Measurements from ENCODE around the gene ABCA2. TPM values are rescaled to one million over a fixed set of nuclear protein-coding genes. Genes with fewer than 3 reads are reported as not detected.

The ABCA2 gene
- total RNA-seq, 4 donors from 2014 or later, result 14.1 to 20.0 (median 16.7) TPM

GRCh38 chr9:137021979-137022661, 5.9 kb downstream of the ABCA2 start:
- intact Hi-C loops (cut with DNase I; ENCODE audit: low total_unique reads) (no loop called here), in situ Hi-C loops (cut with MboI; ENCODE audit: low sequenced_read_pairs in 4 of 4) (no loop called here)
- Histone ChIP-seq H3K4me1 (peaks cover 6 to 8% of the 10 kb centered on the region in 2 donors), H3K9me3 (no peaks in the 10 kb centered on the region), H3K27ac (no peak overlapping the region), H3K36me3 (peaks cover 0 to 12% of the 10 kb centered on the region in 2 donors), H3K4me3 (no peak overlapping the region), H3K27me3 (no peaks in the 10 kb centered on the region)
- no peak for TF ChIP-seq CTCF (IDR thresholded peaks at IDR 0.05 in 4 of 5, conservative IDR thresholded peaks at IDR 0.05 in 1 of 5)
- no peak for TF ChIP-seq POLR2A (IDR thresholded peaks at IDR 0.05)
- DNase-seq, result peak in 1 of 2 donors; percentile 39
- ATAC-seq, result peak in 1 of 2 donors; percentile 24

- Histone ChIP-seq H3K4me1 (peaks cover under 1 to 3% of the 10 kb centered on the region in 2 donors), H3K36me3 (peaks cover 0 to 18% of the 10 kb centered on the region in 2 donors), H3K27ac (no peak overlapping the region), H3K4me3 (no peak overlapping the region), H3K9me3 (no peaks in the 10 kb centered on the region), H3K27me3 (no peaks in the 10 kb centered on the region)
- TF ChIP-seq CTCF (IDR thresholded peaks at IDR 0.05 in 4 of 5, conservative IDR thresholded peaks at IDR 0.05 in 1 of 5), result no peak
- intact Hi-C loops (cut with DNase I; ENCODE audit: low total_unique reads), result no loop called here
- in situ Hi-C loops (cut with MboI; ENCODE audit: low sequenced_read_pairs in 4 of 4), result no loop called here
- DNase-seq (no peak), ATAC-seq (no peak)
Measured at GRCh38 chr9:137021568-137021978, 6.5 kb downstream of the ABCA2 start.

GRCh38 chr9:137020771-137021567, 7.1 kb downstream of the ABCA2 start:
- Histone ChIP-seq H3K27me3 (no peaks in the 10 kb centered on the region), H3K4me1 (no peaks in the 10 kb centered on the region), H3K27ac (no peak overlapping the region), H3K9me3 (no peaks in the 10 kb centered on the region), H3K36me3 (peaks cover 0 to 22% of the 10 kb centered on the region in 2 donors), H3K4me3 (no peak overlapping the region)
- in situ Hi-C loops (cut with MboI; ENCODE audit: low sequenced_read_pairs in 4 of 4), result no loop called here
- intact Hi-C loops (cut with DNase I; ENCODE audit: low total_unique reads), result no loop called here
- DNase-seq (no peak), ATAC-seq (no peak)
- TF ChIP-seq CTCF (IDR thresholded peaks at IDR 0.05 in 4 of 5, conservative IDR thresholded peaks at IDR 0.05 in 1 of 5) (no peak), POLR2A (IDR thresholded peaks at IDR 0.05) (no peak)

- in situ Hi-C loops (cut with MboI; ENCODE audit: low sequenced_read_pairs in 4 of 4) (no loop called here), intact Hi-C loops (cut with DNase I; ENCODE audit: low total_unique reads) (no loop called here)
- H3K9me3 ChIP-seq, result no peaks in the 10 kb centered on the region
Measured at GRCh38 chr9:137019891-137020683, 8.0 kb downstream of the ABCA2 start.

More at GRCh38 chr9:137019891-137020683, 8.0 kb downstream of the ABCA2 start:
- Histone ChIP-seq H3K27ac (no peak overlapping the region), H3K36me3 (peaks cover 0 to 31% of the 10 kb centered on the region in 2 donors), H3K4me1 (no peaks in the 10 kb centered on the region), H3K4me3 (no peak overlapping the region), H3K27me3 (no peaks in the 10 kb centered on the region)
- TF ChIP-seq CTCF (IDR thresholded peaks at IDR 0.05 in 4 of 5, conservative IDR thresholded peaks at IDR 0.05 in 1 of 5) (no peak), POLR2A (IDR thresholded peaks at IDR 0.05) (no peak)
- ATAC-seq (no peak), DNase-seq (no peak)
